ENCODE data around the gene CHST14.

DNA sequence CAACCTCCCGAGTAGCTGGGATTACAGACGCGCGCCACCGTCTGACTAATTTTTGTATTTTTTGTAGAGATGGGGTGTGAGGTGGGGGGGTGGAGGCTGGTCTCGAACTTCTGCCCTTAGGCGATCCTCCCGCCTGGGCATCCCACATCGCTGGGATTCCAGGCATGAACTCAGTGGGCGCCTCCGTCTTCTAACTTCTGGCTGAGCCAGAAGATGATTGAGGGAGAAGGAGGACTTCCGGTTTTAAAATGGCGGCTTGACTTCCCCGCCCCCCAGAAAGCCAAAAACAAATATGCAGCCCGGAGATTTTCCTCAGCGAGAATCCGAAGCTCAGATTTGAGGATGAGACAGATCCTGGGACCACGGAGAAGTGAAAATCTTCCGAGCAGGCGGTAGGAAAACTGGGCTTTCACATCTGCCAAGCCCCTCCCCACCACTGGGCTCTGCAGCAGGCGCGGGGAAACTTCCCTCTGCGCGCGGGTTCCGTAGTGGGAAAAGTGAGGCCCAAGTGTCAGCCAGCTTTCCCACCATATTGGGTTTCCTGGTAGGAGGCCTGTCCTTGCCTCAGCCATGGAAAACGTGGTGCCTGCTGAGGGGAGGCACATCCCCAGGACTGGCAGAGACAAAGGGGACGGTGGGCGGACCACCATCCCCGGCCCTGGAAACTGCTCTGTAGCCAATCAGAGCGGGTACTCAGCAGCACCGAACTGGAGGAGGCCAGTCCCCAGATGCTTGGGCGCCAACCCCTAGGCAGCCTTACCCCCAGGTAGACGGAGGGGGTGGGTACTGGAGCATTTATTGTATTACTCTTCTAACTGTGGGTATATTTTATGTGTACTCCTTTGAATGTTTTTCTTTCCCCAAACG is 17.3 kb downstream of the CHST14 start:
- TF ChIP-seq, protein P1, sequence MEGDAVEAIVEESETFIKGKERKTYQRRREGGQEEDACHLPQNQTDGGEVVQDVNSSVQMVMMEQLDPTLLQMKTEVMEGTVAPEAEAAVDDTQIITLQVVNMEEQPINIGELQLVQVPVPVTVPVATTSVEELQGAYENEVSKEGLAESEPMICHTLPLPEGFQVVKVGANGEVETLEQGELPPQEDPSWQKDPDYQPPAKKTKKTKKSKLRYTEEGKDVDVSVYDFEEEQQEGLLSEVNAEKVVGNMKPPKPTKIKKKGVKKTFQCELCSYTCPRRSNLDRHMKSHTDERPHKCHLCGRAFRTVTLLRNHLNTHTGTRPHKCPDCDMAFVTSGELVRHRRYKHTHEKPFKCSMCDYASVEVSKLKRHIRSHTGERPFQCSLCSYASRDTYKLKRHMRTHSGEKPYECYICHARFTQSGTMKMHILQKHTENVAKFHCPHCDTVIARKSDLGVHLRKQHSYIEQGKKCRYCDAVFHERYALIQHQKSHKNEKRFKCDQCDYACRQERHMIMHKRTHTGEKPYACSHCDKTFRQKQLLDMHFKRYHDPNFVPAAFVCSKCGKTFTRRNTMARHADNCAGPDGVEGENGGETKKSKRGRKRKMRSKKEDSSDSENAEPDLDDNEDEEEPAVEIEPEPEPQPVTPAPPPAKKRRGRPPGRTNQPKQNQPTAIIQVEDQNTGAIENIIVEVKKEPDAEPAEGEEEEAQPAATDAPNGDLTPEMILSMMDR (IDR thresholded peaks at IDR 0.05 in 8 of 11, conservative IDR thresholded peaks at IDR 0.05 in 3 of 11), result no peak
- TF ChIP-seq POLR2AphosphoS5 (IDR thresholded peaks at IDR 0.05), result no peak
